GM19395 (cell line): ENCODE measurements around the gene CKAP4.
"Not testable (repeated sequence)": the region's sequence is repeated elsewhere in the genome, so short reads cannot be mapped to it uniquely, and the experiment has no call there.

Experiments
- ATAC-seq: cut with Tn5 transposase; IDR thresholded peaks from one replicate; pipeline ENCODE4 v1.9.1; 2021; ENCODE audit warnings: mild to moderate bottlenecking, moderate library complexity; ENCODE audit not compliant: unreplicated experiment

CKAP4 gene

GRCh38 chr12:106247674-106248311 is at the start of gene CKAP4:
Gene CKAP4, minus strand, starts transcription at chr12:106248020. Its CDS starts 169 bp downstream, at chr12:106247851.
- ATAC-seq: peak; percentile 44

GRCh38 chr12:106297075-106297474 is 49.3 kb upstream of the CKAP4 start:
- ATAC-seq: no peak

- no peak for ATAC-seq
Measured at GRCh38 chr12:106296179-106296877, 48.5 kb upstream of the CKAP4 start.

- no peak for ATAC-seq
Measured at GRCh38 chr12:106292339-106292738, 44.5 kb upstream of the CKAP4 start.

- ATAC-seq: no peak
Measured at GRCh38 chr12:106291342-106291741, 43.5 kb upstream of the CKAP4 start.

- no peak for ATAC-seq
Measured at GRCh38 chr12:106290666-106291065, 42.8 kb upstream of the CKAP4 start.

GRCh38 chr12:106289196-106289681 is 41.4 kb upstream of the CKAP4 start:
- ATAC-seq: no peak

GRCh38 chr12:106288494-106289195 is 40.8 kb upstream of the CKAP4 start:
- no peak for ATAC-seq

GRCh38 chr12:106288101-106288493 is 40.3 kb upstream of the CKAP4 start:
- no peak for ATAC-seq

GRCh38 chr12:106287364-106287763 is 39.5 kb upstream of the CKAP4 start:
- no peak for ATAC-seq

- not testable (repeated sequence) for ATAC-seq
Measured at GRCh38 chr12:106286576-106287162, 38.8 kb upstream of the CKAP4 start.

GRCh38 chr12:106285982-106286381 is 38.2 kb upstream of the CKAP4 start:
- no peak for ATAC-seq

- no peak for ATAC-seq
Measured at GRCh38 chr12:106284358-106285105, 36.7 kb upstream of the CKAP4 start.

- no peak for ATAC-seq
Measured at GRCh38 chr12:106282457-106283097, 34.8 kb upstream of the CKAP4 start.

GRCh38 chr12:106281804-106282203 is 34.0 kb upstream of the CKAP4 start:
- ATAC-seq: no peak

- ATAC-seq: no peak
Measured at GRCh38 chr12:106281056-106281782, 33.4 kb upstream of the CKAP4 start.

GRCh38 chr12:106280106-106280505 is 32.3 kb upstream of the CKAP4 start:
- ATAC-seq: no peak

GRCh38 chr12:106276032-106276740 is 28.4 kb upstream of the CKAP4 start:
- ATAC-seq: peak; percentile 80

- no peak for ATAC-seq
Measured at GRCh38 chr12:106275458-106275857, 27.6 kb upstream of the CKAP4 start.
